Neural crest cell (in vitro differentiated cells): ENCODE measurements around the gene SS18L1. TPM values are rescaled to one million over a fixed set of nuclear protein-coding genes. Genes with fewer than 3 reads are reported as not detected.
"Not testable (repeated sequence)": the region's sequence is repeated elsewhere in the genome, so short reads cannot be mapped to it uniquely, and the experiment has no call there.

ENCODE experiments used
- DNase-seq: peaks from one replicate; pipeline ENCODE4 v3.0.0; 2021; ENCODE audit warnings: low read depth, mixed read lengths, low spot score
- H3K27ac Mint-ChIP-seq: one replicate; pipeline ENCODE4 v1.8.0; 2021; ENCODE audit warnings: mild to moderate bottlenecking, mixed read lengths; ENCODE audit not compliant: unreplicated experiment
- H3K27me3 Mint-ChIP-seq: 2 replicates; pipeline ENCODE4 v1.8.0; 2021; ENCODE audit warnings: low read depth, mild to moderate bottlenecking, mixed read lengths
- H3K36me3 Mint-ChIP-seq: 2 replicates; pipeline ENCODE4 v1.8.0; 2021; ENCODE audit warnings: low read depth, mild to moderate bottlenecking, mixed read lengths
- H3K4me1 Mint-ChIP-seq: 2 replicates; pipeline ENCODE4 v1.8.0; 2021; ENCODE audit warnings: mixed read lengths
- H3K4me3 Mint-ChIP-seq: one replicate; pipeline ENCODE4 v1.8.0; 2021; ENCODE audit warnings: mild to moderate bottlenecking, mixed read lengths
- H3K9me3 Mint-ChIP-seq: 2 replicates; pipeline ENCODE4 v1.8.0; 2021; ENCODE audit warnings: mixed read lengths
- total RNA-seq: library from RNA; stranded (reverse); gene quantifications from 2 replicates; pipeline ENCODE4 v1.2.1, GENCODE V29; 2021
- TF ChIP-seq, protein P1 (sequence below): fragments of 200-600 bp; sonication (generic); conservative IDR thresholded peaks from 2 replicates; pipeline ENCODE4 v1.5.0; 2021; ENCODE audit warnings: antibody characterized with exemption, mild to moderate bottlenecking

The SS18L1 gene
- total RNA-seq, 1 donor from 2014 or later: 30.0 TPM

DNA sequence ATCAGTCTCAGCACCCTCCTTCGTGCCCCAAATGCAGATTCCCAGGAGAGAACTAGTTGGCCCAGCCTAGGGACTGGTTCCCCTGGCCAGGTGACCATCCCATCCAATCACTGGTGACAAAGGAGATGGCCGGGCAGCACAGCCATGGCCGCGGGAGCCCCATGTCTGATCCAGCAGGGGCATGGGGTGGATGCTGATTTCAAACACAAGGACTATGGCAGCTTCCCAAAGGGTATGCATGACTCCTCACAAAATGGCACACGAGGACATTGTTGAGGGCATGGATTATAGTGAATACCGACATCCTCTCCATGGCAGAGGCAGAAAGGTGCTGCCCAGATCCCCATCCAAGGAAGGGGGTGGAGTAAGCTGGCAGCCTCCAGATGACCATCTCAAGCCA is 31.2 kb upstream of the SS18L1 start:
- Mint-ChIP-seq H3K27me3 (peaks cover 18% of the 10 kb centered on the region), H3K9me3 (peaks cover 13% of the 10 kb centered on the region), H3K27ac (no peak overlapping the region), H3K36me3 (peaks cover 15% of the 10 kb centered on the region), H3K4me1 (peaks cover 8% of the 10 kb centered on the region), H3K4me3 (no peak overlapping the region)
- TF ChIP-seq, protein P1, sequence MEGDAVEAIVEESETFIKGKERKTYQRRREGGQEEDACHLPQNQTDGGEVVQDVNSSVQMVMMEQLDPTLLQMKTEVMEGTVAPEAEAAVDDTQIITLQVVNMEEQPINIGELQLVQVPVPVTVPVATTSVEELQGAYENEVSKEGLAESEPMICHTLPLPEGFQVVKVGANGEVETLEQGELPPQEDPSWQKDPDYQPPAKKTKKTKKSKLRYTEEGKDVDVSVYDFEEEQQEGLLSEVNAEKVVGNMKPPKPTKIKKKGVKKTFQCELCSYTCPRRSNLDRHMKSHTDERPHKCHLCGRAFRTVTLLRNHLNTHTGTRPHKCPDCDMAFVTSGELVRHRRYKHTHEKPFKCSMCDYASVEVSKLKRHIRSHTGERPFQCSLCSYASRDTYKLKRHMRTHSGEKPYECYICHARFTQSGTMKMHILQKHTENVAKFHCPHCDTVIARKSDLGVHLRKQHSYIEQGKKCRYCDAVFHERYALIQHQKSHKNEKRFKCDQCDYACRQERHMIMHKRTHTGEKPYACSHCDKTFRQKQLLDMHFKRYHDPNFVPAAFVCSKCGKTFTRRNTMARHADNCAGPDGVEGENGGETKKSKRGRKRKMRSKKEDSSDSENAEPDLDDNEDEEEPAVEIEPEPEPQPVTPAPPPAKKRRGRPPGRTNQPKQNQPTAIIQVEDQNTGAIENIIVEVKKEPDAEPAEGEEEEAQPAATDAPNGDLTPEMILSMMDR: no peak
- no peak for DNase-seq

GRCh38 chr20:62114894-62115293 is 28.7 kb upstream of the SS18L1 start:
- TF ChIP-seq, protein P1: no peak
- no peak overlapping the region for H3K27ac Mint-ChIP-seq
- peaks cover 8% of the 10 kb centered on the region for H3K9me3 Mint-ChIP-seq
- no peak for DNase-seq
- H3K4me1 Mint-ChIP-seq: peaks cover 11% of the 10 kb centered on the region
- peaks cover 2% of the 10 kb centered on the region for H3K36me3 Mint-ChIP-seq
- no peak overlapping the region for H3K4me3 Mint-ChIP-seq
- H3K27me3 Mint-ChIP-seq: peaks cover 20% of the 10 kb centered on the region

DNA sequence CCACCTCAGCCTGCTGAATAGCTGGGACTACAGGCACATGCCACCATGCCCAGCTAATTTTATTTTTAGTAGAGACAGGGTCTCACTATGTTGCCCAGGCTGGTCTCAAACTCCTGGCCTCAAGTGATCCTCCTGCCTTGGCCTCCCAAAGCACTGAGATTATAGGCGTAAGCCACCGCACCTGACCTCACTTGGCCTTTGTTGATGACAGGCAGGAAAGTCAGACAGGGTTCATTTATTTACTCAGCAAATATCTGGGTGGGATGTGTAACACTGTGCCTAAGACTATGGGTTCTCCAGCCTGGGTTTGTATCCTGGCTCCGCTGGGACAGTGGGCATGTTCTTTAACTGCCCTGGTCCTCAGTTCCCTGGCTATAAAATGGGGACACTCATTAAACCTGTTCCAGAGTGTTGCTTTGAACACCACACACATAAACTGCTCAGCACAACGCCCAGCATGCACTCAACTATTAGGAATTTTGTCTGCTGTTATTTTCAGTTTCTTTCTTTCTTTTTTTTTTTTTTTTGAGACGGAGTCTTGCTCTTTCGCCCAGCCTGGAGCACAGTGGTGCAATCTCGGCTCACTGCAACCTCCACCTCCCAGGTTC is 27.7 kb upstream of the SS18L1 start:
- H3K9me3 Mint-ChIP-seq, H3K36me3 Mint-ChIP-seq, H3K4me3 Mint-ChIP-seq, DNase-seq, H3K27ac Mint-ChIP-seq: not testable (repeated sequence)
- Mint-ChIP-seq H3K27me3 (peaks cover 20% of the 10 kb centered on the region), H3K4me1 (peaks cover 15% of the 10 kb centered on the region)

GRCh38 chr20:62116558-62117361 is 26.8 kb upstream of the SS18L1 start:
- Mint-ChIP-seq H3K36me3 (no peaks in the 10 kb centered on the region), H3K27me3 (peaks cover 23% of the 10 kb centered on the region), H3K4me1 (peaks cover 20% of the 10 kb centered on the region), H3K4me3 (peak overlapping the region; percentile 80), H3K9me3 (no peaks in the 10 kb centered on the region), H3K27ac (no peak overlapping the region)
- no peak for DNase-seq
- TF ChIP-seq, protein P1: no peak

DNA sequence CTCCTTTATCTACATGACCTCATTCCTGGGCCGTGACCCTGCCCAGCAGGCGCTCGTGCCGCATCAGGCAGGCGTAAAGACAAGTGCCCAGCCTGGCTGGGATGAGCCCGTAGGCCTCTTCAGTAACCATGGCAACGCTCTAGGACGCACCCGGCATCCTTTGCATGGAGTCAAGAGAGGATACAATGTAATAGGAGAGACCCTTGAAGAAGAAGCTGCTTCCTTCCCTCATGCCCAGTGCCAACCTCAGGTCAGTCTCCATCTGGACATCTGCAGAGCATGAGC is 26.3 kb upstream of the SS18L1 start:
- peaks cover 23% of the 10 kb centered on the region for H3K27me3 Mint-ChIP-seq
- no peak for DNase-seq
- no peaks in the 10 kb centered on the region for H3K36me3 Mint-ChIP-seq
- H3K9me3 Mint-ChIP-seq: no peaks in the 10 kb centered on the region
- H3K4me1 Mint-ChIP-seq: peaks cover 20% of the 10 kb centered on the region
- H3K27ac Mint-ChIP-seq: no peak overlapping the region
- peak overlapping the region; percentile 80 for H3K4me3 Mint-ChIP-seq
- TF ChIP-seq, protein P1: no peak

DNA sequence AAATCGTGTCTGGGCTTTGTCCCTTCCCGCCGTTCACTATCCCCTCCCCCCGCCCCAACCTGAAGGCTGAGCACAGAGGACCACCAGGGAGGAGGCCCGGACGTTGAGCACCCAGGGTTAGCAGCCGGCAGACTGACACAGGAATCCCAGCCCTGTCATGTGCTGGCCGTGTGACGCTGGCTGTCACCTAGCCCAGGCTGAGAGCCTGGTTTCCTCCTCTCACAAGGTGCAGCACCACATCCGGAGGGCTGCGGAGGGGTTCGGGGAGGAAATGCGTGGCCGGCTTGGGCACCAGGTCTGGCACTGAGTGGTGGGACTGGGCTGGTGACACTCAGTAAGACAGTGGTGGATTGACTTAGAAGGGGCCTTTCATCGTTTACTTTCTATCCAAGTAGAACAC is 25.9 kb upstream of the SS18L1 start:
- H3K9me3 Mint-ChIP-seq: no peaks in the 10 kb centered on the region
- peaks cover 23% of the 10 kb centered on the region for H3K27me3 Mint-ChIP-seq
- no peak overlapping the region for H3K27ac Mint-ChIP-seq
- peaks cover 20% of the 10 kb centered on the region for H3K4me1 Mint-ChIP-seq
- H3K4me3 Mint-ChIP-seq: peak overlapping the region; percentile 80
- no peaks in the 10 kb centered on the region for H3K36me3 Mint-ChIP-seq
- TF ChIP-seq, protein P1: no peak
- DNase-seq: no peak
